K562 (cell line): ENCODE measurements around the gene ERMP1.

Experiments
- BDP1 ChIP-seq: IDR thresholded peaks from 3 replicates; pipeline ENCODE4 v1.6.1; 2011; ENCODE audit not compliant: insufficient read length, insufficient read depth
- ELF1 ChIP-seq: fragments of 200-800 bp; sonication (Bioruptor generic); IDR thresholded peaks from 2 replicates; pipeline ENCODE4 v1.6.1; 2016; ENCODE audit warnings: missing genetic modification characterization, missing compliant biosample characterization
- EP300 ChIP-seq: IDR thresholded peaks from 2 replicates; pipeline ENCODE4 v1.6.1; 2012; ENCODE audit warnings: low read length, improper control_type of control experiment
- MAZ ChIP-seq, 2 experiments: fragments of 450-650 bp in 1 of 2; sonication (generic) in 1 of 2; formaldehyde crosslinking; IDR thresholded peaks in 1 of 2; conservative IDR thresholded peaks in 1 of 2; 2 replicates each; pipeline versions ENCODE4 v1.4.0 to v1.5.0; 2020; ENCODE audit warnings: mild to moderate bottlenecking in 1 of 2, missing genetic modification reagents in 1 of 2
- MEF2D ChIP-seq: conservative IDR thresholded peaks from 2 replicates; pipeline ENCODE4 v1.6.1; 2016; ENCODE audit warnings: low read depth, missing genetic modification characterization, missing compliant biosample characterization
- PHF20 ChIP-seq: fragments of 450-650 bp; IDR thresholded peaks from 2 replicates; pipeline ENCODE4 v1.6.1; 2018; ENCODE audit not compliant: partially characterized antibody
- PRMT5 ChIP-seq: sonication (generic); formaldehyde crosslinking; IDR thresholded peaks from 2 replicates; pipeline ENCODE4 v1.5.0; 2020; ENCODE audit warnings: missing genetic modification reagents
- SPI1 ChIP-seq: IDR thresholded peaks from 2 replicates; pipeline ENCODE4 v1.6.1; 2011; ENCODE audit warnings: low read depth, low read length, control low read depth, borderline replicate concordance
- ZBED1 ChIP-seq: IDR thresholded peaks from 2 replicates; pipeline ENCODE4 v1.6.1; 2014
- TF ChIP-seq, protein P1 (sequence below): sonication (generic); formaldehyde crosslinking; IDR thresholded peaks from 2 replicates; pipeline ENCODE4 v1.8.1; 2023; ENCODE audit warnings: mild to moderate bottlenecking, missing genetic modification reagents
- TF ChIP-seq, protein P2 (sequence below): fragments of 200-800 bp; sonication (Bioruptor generic); IDR thresholded peaks from 2 replicates; pipeline ENCODE4 v1.6.1; 2016; ENCODE audit warnings: missing genetic modification characterization, missing compliant biosample characterization

DNA sequence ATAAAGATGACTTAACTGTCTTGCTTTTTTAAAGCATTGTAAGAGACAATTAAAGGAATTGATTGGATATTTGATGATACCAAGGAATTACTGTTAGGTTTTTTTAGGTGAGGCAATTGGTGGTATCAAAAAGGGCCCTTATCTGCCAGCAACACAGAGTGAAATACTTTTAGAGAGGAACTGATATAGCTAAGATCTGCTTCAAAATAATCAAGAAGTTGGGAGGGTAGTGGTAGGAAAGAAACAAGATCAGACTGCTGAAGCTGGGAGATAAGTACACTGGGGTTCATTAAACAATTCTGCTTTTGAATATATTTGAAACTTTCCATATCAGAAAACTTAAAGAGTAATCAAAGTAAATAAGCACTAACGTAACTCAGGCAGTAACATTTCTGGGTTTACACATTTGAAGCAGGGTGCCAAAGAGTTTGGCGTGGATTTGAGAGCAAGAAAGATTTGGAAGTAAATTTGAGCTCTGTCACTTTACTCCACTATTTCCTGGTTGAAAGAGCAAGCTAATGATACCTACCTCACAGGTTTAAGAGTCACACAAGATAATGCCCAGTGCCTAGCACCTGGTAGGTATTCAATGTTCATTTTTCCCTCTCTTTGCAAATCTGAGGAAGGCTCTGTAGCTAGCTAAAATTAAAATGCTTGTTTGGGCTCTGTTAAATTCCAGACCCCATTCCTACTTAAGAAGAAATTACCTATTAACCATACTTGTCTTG lies 6.9 kb downstream of the ERMP1 start:
- peak; percentile 48; the same call in 1 of the 2 replicates for TF ChIP-seq EP300
- TF ChIP-seq SPI1: no peak
- TF ChIP-seq MEF2D (tag): no peak
- TF ChIP-seq PHF20: no peak
- TF ChIP-seq MAZ (CRISPR knock-in tag; conservative IDR thresholded peaks at IDR 0.05 in 1 of 2, IDR thresholded peaks at IDR 0.05 in 1 of 2): no peak
- TF ChIP-seq, protein P1, sequence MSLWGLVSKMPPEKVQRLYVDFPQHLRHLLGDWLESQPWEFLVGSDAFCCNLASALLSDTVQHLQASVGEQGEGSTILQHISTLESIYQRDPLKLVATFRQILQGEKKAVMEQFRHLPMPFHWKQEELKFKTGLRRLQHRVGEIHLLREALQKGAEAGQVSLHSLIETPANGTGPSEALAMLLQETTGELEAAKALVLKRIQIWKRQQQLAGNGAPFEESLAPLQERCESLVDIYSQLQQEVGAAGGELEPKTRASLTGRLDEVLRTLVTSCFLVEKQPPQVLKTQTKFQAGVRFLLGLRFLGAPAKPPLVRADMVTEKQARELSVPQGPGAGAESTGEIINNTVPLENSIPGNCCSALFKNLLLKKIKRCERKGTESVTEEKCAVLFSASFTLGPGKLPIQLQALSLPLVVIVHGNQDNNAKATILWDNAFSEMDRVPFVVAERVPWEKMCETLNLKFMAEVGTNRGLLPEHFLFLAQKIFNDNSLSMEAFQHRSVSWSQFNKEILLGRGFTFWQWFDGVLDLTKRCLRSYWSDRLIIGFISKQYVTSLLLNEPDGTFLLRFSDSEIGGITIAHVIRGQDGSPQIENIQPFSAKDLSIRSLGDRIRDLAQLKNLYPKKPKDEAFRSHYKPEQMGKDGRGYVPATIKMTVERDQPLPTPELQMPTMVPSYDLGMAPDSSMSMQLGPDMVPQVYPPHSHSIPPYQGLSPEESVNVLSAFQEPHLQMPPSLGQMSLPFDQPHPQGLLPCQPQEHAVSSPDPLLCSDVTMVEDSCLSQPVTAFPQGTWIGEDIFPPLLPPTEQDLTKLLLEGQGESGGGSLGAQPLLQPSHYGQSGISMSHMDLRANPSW (CRISPR knock-in tag): no peak
- no peak for TF ChIP-seq PRMT5 (CRISPR knock-in tag)
- TF ChIP-seq, protein P2, sequence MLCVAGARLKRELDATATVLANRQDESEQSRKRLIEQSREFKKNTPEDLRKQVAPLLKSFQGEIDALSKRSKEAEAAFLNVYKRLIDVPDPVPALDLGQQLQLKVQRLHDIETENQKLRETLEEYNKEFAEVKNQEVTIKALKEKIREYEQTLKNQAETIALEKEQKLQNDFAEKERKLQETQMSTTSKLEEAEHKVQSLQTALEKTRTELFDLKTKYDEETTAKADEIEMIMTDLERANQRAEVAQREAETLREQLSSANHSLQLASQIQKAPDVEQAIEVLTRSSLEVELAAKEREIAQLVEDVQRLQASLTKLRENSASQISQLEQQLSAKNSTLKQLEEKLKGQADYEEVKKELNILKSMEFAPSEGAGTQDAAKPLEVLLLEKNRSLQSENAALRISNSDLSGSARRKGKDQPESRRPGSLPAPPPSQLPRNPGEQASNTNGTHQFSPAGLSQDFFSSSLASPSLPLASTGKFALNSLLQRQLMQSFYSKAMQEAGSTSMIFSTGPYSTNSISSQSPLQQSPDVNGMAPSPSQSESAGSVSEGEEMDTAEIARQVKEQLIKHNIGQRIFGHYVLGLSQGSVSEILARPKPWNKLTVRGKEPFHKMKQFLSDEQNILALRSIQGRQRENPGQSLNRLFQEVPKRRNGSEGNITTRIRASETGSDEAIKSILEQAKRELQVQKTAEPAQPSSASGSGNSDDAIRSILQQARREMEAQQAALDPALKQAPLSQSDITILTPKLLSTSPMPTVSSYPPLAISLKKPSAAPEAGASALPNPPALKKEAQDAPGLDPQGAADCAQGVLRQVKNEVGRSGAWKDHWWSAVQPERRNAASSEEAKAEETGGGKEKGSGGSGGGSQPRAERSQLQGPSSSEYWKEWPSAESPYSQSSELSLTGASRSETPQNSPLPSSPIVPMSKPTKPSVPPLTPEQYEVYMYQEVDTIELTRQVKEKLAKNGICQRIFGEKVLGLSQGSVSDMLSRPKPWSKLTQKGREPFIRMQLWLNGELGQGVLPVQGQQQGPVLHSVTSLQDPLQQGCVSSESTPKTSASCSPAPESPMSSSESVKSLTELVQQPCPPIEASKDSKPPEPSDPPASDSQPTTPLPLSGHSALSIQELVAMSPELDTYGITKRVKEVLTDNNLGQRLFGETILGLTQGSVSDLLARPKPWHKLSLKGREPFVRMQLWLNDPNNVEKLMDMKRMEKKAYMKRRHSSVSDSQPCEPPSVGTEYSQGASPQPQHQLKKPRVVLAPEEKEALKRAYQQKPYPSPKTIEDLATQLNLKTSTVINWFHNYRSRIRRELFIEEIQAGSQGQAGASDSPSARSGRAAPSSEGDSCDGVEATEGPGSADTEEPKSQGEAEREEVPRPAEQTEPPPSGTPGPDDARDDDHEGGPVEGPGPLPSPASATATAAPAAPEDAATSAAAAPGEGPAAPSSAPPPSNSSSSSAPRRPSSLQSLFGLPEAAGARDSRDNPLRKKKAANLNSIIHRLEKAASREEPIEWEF (CRISPR knock-in tag): no peak
- no peak for TF ChIP-seq ZBED1
- no peak for TF ChIP-seq BDP1
- no peak for TF ChIP-seq ELF1 (tag)
